PC-9 (cell line): ENCODE measurements around the gene SH3RF1.

Source experiments
- CTCF ChIP-seq: fragments of 200-600 bp; sonication (generic); conservative IDR thresholded peaks from 2 replicates; pipeline ENCODE4 v1.6.1; 2017; ENCODE audit warnings: mixed run types, antibody characterized with exemption, mild to moderate bottlenecking, moderate library complexity
- EZH2 ChIP-seq: fragments of 200-600 bp; sonication (generic); IDR thresholded peaks from 2 replicates; pipeline ENCODE4 v1.8.0; 2017; ENCODE audit warnings: antibody characterized with exemption, low read depth

GRCh38 chr4:169054879-169055278 lies 215.9 kb downstream of the SH3RF1 start:
- TF ChIP-seq CTCF (no peak), EZH2 (no peak)
